Aorta (tissue), 5 donors: ENCODE data around the gene ARFIP1. TPM values are rescaled to one million over a fixed set of nuclear protein-coding genes. Genes with fewer than 3 reads are reported as not detected.

Experiments used
- ATAC-seq: fragments of 200-7000 bp; cut with Tn5 transposase; one replicate; pipeline ENCODE4 v1.9.1; 2022; ENCODE audit warnings: moderate library complexity; ENCODE audit not compliant: low FRiP score
- DNase-seq, 2 donors: peaks; one replicate each; pipeline ENCODE4 v3.0.0-alpha.2; 2020
- H3K27ac ChIP-seq, 2 donors: one replicate each; pipeline ENCODE4 v1.5.1; 2013; ENCODE audit warnings: low read length in 2 of 2, mild to moderate bottlenecking in 2 of 2, moderate library complexity in 2 of 2, control low read depth in 1 of 2, inconsistent platforms in 1 of 2, low read depth in 1 of 2
- H3K27me3 ChIP-seq, 2 donors: one replicate each; pipeline ENCODE4 v1.6.1; 2013; ENCODE audit warnings: control low read depth in 1 of 2, low read length in 1 of 2, mild to moderate bottlenecking in 1 of 2, moderate library complexity in 1 of 2; ENCODE audit not compliant: insufficient read depth in 2 of 2, control insufficient read depth in 1 of 2
- H3K36me3 ChIP-seq, 2 donors: one replicate each; pipeline ENCODE4 v1.6.1; 2013; ENCODE audit warnings: control low read depth in 1 of 2, low read length in 1 of 2, mild to moderate bottlenecking in 1 of 2; ENCODE audit not compliant: insufficient read depth in 2 of 2, control insufficient read depth in 1 of 2
- H3K4me1 ChIP-seq, 2 donors: one replicate each; pipeline ENCODE4 v1.6.1; 2013; ENCODE audit warnings: low read length in 2 of 2, control low read depth in 1 of 2, mild to moderate bottlenecking in 1 of 2, moderate library complexity in 1 of 2; ENCODE audit not compliant: insufficient read depth in 2 of 2, control insufficient read depth in 1 of 2
- H3K4me3 ChIP-seq, 2 donors: one replicate each; pipeline ENCODE4 v1.5.1; 2013; ENCODE audit warnings: low read length in 2 of 2, control low read depth in 1 of 2, mild to moderate bottlenecking in 1 of 2
- H3K9me3 ChIP-seq: one replicate; pipeline ENCODE4 v1.6.1; 2013; ENCODE audit warnings: mild to moderate bottlenecking, low read length; ENCODE audit not compliant: control insufficient read depth
- WGBS, 2 donors: extraction: QIAGEN DNeasy Blood & Tissue Kit; methylation state at CpG; one replicate each; pipeline ENCODE4 v1.1.7; 2013; 5-methylcytosine and 5-hydroxymethylcytosine counted together
- intact Hi-C, 2 donors: fragments of 100-400 bp; cut with DNase I; formaldehyde crosslinking; loops; one replicate each; pipeline versions ENCODE4 v1.14.2 to v1.15.0; 2022
- polyA plus RNA-seq, 2 donors: library from polyadenylated mRNA; stranded (reverse); fragments of 200-250 nt; gene quantifications; one replicate each; pipeline ENCODE4 v1.2.3, GENCODE V29; 2013
- total RNA-seq, 2 donors: library from RNA; stranded (reverse); fragmentation: NEBNext Ultra II Directional; extraction: Animal tissue kit (Norgen Biotek cat#: 25700); gene quantifications; one replicate each; pipeline ENCODE4 v1.2.1, GENCODE V29; 2021
- donor health status: healthy with polysubstance abuse.
- donor health status: Bipolar disorder and iron deficiency.
- donor health status: DM: no; HTN: no; CAD: no.
- donor health status: DM: no; HTN: no; CAD: no.
- donor health status: DM: yes; HTN: yes; CAD: no.

Gene ARFIP1
- total and polyA plus RNA-seq, 4 donors = 16.5 to 30.4 (median 28.4) TPM

DNA sequence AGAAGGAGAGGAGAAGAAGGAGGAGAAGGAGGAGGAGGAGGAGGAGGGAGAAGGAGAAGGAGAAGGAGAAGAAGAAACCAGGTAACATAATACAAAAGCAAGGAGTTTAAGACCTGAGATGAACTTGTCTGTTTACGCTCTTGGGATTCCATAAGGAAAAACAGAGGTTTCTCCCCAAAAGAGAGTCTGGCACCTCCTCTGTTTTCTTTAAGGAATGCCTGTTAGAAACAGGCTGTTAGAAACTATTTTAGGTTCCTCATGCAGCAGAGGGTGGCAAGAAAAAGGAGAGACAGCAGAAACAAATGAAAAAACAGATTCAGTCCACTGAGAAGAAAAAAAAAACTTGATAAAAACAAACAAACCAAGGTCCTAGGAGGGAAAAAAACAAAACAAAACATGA is 146.1 kb downstream of the ARFIP1 start:
- no peak overlapping the region for H3K27ac ChIP-seq
- no peaks in the 10 kb centered on the region for H3K9me3 ChIP-seq
- WGBS, 2 donors = 58 to 65% methylated on average over 1 of the region's 1 CpG
- ATAC-seq = no peak
- H3K4me1 ChIP-seq = no peaks in the 10 kb centered on the region
- no peaks in the 10 kb centered on the region for H3K27me3 ChIP-seq
- DNase-seq = no peak
- intact Hi-C loops = no loop called here
- no peaks in the 10 kb centered on the region for H3K36me3 ChIP-seq
- no peak overlapping the region for H3K4me3 ChIP-seq

- Histone ChIP-seq H3K4me3 (no peak overlapping the region), H3K36me3 (no peaks in the 10 kb centered on the region), H3K4me1 (no peaks in the 10 kb centered on the region), H3K27me3 (no peaks in the 10 kb centered on the region), H3K9me3 (no peaks in the 10 kb centered on the region), H3K27ac (no peak overlapping the region)
- no peak for DNase-seq
- intact Hi-C loops = no loop called here
- WGBS, 2 donors = 89 to 91% methylated on average over 4 of the region's 4 CpGs
- ATAC-seq = no peak
Measured at GRCh38 chr4:152926959-152927358, 147.2 kb downstream of the ARFIP1 start.

GRCh38 chr4:152927737-152928136 is 148.0 kb downstream of the ARFIP1 start:
- intact Hi-C loops = no loop called here
- H3K27me3 ChIP-seq = no peaks in the 10 kb centered on the region
- DNase-seq = no peak
- H3K4me1 ChIP-seq = no peaks in the 10 kb centered on the region
- 82 to 97% methylated on average over 3 of the region's 3 CpGs for WGBS, 2 donors
- H3K27ac ChIP-seq = no peak overlapping the region
- no peak overlapping the region for H3K4me3 ChIP-seq
- no peak for ATAC-seq
- H3K36me3 ChIP-seq = no peaks in the 10 kb centered on the region
- H3K9me3 ChIP-seq = no peaks in the 10 kb centered on the region

DNA sequence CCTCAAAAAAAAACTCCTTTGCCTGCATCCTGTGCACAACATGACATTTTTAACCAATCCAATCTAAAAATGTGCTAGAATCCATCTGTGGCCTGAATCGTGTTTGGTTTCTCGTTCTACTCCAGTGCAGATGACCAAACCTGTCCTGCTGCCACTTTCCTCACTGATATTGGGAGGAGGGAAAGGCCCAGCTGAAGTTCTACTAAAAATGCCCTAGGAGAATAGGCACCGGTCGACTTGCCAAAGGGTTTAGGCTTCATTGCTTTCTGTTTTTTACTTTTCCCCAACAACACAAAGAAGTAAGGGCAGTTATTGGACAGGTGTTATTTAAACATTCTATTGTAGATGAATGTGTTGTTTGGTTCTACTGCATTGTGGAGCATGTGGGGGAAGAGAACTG is 148.5 kb downstream of the ARFIP1 start:
- H3K9me3 ChIP-seq = no peaks in the 10 kb centered on the region
- no peaks in the 10 kb centered on the region for H3K4me1 ChIP-seq
- 96 to 97% methylated on average over 4 of the region's 4 CpGs for WGBS, 2 donors
- no peak for ATAC-seq
- DNase-seq = no peak
- H3K27ac ChIP-seq = no peak overlapping the region
- no peaks in the 10 kb centered on the region for H3K27me3 ChIP-seq
- H3K36me3 ChIP-seq = no peaks in the 10 kb centered on the region
- intact Hi-C loops = no loop called here
- H3K4me3 ChIP-seq = no peak overlapping the region

DNA sequence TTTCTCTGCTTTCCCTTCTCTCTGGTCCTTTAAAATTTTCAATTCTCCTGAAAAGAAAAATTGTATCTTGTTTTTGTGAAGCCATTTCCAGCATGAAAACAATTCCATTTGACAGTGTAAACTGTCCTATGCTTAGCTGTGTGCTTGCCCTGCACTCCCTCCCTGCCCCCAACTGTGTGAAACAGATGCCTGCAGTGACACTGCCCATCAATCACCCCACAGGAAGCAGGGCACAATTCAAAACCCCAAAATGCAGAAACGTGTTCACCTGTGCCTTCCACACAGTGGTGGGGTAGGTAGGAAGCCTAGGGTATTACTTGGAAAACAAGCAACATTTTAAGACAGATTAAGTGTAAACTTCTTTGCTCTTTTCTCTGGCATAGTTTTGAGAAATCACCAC is 150.1 kb downstream of the ARFIP1 start:
- WGBS, 2 donors = 36 to 42% methylated on average over 1 of the region's 1 CpG

GRCh38 chr4:152935143-152935542 is 155.4 kb downstream of the ARFIP1 start:
- Histone ChIP-seq H3K9me3 (no peaks in the 10 kb centered on the region), H3K4me3 (no peak overlapping the region), H3K36me3 (no peaks in the 10 kb centered on the region), H3K27ac (no peak overlapping the region), H3K27me3 (no peaks in the 10 kb centered on the region), H3K4me1 (no peaks in the 10 kb centered on the region)
- ATAC-seq = no peak
- DNase-seq = no peak
- 63 to 70% methylated on average over 16 of the region's 16 CpGs for WGBS, 2 donors
- intact Hi-C loops = no loop called here

More for the DNA sequence above, 150.1 kb downstream of the ARFIP1 start:
- Histone ChIP-seq H3K27ac (no peak overlapping the region), H3K36me3 (no peaks in the 10 kb centered on the region), H3K27me3 (no peaks in the 10 kb centered on the region), H3K9me3 (no peaks in the 10 kb centered on the region), H3K4me1 (no peaks in the 10 kb centered on the region), H3K4me3 (no peak overlapping the region)
- ATAC-seq (no peak), DNase-seq (no peak)
- intact Hi-C loops = no loop called here

- 6 to 8% methylated on average over 41 to 75 of the region's 75 CpGs for WGBS, 2 donors
- ATAC-seq = no peak
- DNase-seq = peak in 1 of 2 donors; percentile 57
- Histone ChIP-seq H3K36me3 (no peaks in the 10 kb centered on the region), H3K27ac (no peak within 1 kb of the TSS), H3K27me3 (no peaks in the 10 kb centered on the region), H3K4me3 (peak within 1 kb of the TSS; percentile 50 to 98), H3K4me1 (no peaks in the 10 kb centered on the region), H3K9me3 (no peaks in the 10 kb centered on the region)
- intact Hi-C loops = no loop called here
Measured at GRCh38 chr4:152935631-152936445, 156.1 kb downstream of the ARFIP1 start, which contains the start of gene FHDC1. FHDC1 (plus strand) TSS chr4:152936323; CDS start chr4:152943058, 6,735 bp downstream.

DNA sequence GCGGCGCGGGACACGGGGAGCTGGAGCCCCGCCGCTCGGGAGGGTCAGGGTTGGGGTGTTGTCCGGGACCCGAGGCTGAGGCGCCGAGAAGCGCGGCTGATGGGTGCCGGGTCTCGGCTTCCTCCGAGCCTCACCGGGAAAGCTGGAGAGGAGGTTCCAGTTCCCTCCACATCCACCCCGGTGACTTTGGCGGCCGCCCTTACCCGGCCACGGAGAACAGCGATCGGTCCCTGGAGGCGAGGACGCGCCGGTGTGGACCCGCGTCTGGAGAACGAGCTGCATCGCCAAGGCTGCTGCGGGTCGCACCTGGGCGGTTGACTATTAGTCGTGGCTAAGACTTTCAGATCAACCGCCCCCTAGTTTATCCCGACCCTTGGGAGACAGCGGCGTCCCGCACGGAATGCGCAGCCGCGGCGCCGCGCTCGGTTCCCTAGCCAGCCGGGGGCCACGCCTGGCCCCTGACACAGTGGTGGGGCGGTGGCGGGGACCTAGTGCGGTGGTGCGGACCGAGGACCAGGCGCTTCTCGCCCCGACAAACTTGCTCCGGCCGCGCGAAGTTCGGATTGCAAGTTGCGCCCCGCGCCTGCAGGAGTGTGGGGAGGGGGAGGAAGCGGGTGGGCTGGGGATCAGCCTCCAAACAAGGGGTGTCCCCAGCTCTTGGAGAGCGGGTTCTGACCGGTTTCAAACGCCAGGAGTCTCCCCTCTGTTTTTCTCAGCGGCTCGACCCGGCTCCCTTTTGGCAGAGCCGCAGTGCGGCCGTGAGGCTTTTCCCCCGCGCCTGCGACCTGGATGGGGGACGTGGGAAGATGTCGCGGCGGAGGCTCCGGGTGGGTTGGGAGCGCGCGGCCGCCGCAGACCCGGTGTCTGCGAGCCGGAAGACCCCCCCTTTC is 156.9 kb downstream of the ARFIP1 start:
- Histone ChIP-seq H3K4me3 (peak overlapping the region; percentile 50 to 98), H3K36me3 (no peaks in the 10 kb centered on the region), H3K4me1 (no peaks in the 10 kb centered on the region), H3K27me3 (no peaks in the 10 kb centered on the region), H3K9me3 (no peaks in the 10 kb centered on the region), H3K27ac (no peak overlapping the region)
- intact Hi-C loops = no loop called here
- DNase-seq = peak; percentile 56 to 82
- WGBS, 2 donors = 0% methylated on average over 84 to 93 of the region's 93 CpGs
- peak; percentile 35 for ATAC-seq
